GDM1 (cell line): ENCODE measurements around the gene NCF2.

ENCODE experiments used
- DNase-seq: peaks from one replicate; lab custom pipeline; 2025; lab: John Stamatoyannopoulos, UW

NCF2 gene

DNA sequence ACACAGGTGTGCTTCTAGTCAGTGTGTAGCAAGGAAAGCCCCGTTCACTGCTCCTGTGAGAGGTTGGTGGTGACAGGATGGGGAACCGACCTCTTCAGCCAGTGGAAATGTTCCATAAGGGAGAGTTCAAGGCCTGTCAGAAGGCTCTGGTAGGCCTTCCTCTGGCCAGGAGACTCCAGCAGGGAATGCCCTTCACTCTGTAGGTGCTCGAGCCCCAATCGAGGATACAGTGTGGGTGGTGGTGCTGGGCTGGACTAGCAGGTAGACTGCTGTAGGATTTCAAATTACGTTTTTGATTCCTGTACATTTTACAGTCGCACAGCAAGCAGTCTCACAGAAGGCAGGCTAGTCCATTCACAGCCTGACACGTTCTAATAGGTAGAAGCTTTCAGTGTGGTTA lies 37.8 kb downstream of the NCF2 start:
- DNase-seq = no peak

DNA sequence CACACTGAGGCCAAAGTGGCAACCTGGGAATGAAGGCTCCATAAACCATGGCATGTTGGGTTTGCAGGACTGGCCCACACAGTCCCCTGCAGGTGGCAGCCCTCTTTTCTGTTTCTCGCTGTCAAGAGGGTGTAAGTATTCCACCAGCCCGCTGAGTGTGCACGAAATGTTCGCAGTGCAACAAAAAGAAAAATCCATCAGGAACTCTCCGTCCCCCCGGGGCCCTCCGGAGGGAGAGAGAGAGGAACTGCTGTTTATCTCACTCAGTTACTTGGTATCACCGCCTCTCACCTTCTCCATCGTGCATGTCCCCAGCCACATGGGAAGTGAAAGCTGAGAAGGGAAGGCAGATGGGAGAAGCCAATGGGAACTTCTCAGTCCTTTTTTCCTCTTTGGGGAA lies 38.3 kb downstream of the NCF2 start:
- DNase-seq = no peak

DNA sequence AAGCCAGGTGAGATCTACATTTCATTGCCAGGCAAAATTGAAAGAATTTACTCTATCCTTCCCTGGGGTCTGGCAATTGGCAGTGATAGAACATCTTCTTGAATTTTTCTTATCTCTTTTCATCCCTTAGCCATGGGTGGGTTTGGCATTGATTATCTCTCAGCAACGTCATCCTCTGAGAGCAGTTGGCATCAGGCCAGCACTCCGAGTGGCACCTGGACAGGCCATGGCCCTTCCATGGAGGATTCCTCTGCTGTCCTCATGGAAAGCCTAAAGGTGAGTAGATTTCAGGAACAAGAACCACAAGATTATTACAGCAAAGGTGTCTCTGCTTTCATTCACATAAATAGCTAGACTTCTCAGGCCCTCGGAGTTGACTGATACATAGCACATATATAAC lies 39.3 kb downstream of the NCF2 start:
- DNase-seq = no peak

DNA sequence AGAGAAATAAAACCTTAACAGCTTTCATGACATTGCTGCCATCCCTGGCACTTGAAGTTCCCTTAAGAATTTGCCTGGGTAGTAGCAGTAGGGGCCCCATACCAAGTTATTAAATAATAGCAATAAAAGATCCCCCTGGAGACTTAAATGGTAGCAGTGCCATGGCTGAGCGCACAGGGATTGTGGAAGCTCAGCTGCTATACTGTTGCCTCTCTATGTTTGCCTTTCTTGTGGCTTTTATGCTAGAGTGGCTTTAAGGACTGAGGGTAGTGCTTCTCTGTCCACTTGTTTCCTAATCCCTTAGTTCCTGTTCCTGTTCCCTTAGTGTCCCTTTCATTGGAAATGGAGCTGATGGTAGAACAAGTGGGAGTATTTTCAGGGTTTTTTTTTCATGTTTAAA lies 42.1 kb downstream of the NCF2 start:
- DNase-seq = no peak

DNA sequence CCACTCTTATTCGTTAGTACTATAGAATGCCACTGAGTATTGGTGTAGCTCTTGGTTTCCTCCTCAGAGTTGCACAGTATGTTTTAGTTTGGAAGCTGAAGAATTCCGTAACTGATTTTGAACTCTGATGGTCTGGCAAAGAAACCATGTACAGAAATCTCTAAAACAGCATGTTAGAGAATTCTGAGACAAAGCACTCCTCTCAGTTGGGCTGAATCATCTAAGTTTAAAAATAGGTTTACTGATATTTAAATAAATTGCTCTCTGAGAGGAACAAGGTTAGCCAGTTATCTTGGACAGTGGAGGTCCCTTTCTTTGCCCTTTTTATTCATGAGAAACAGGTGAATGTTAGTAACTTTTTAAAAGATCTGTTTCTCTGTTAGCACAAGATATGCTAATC lies 43.8 kb downstream of the NCF2 start:
- DNase-seq = no peak

DNA sequence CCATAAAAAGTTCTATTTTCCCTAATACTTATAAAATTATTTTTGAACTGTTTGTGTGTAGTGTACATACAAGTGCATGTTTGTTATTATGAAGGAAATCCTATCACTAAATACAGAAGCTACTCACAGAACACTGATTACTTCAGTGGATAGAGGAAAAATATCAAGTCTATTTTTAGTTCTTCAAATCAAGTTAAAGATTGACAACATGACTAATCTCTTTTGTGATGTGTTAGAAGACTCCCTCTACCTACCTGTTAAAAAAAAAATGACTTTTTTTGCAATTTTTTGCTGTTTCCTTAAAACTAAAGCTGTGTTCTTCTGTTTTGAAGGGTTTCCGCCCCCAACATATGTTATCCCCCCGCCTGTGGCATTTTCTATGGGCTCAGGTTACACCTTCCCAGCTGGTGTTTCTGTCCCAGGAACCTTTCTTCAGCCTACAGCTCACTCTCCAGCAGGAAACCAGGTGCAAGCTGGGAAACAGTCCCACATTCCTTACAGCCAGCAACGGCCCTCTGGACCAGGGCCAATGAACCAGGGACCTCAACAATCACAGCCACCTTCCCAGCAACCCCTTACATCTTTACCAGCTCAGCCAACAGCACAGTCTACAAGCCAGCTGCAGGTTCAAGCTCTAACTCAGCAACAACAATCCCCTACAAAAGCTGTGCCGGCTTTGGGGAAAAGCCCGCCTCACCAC lies 45.5 kb downstream of the NCF2 start:
- DNase-seq = no peak

DNA sequence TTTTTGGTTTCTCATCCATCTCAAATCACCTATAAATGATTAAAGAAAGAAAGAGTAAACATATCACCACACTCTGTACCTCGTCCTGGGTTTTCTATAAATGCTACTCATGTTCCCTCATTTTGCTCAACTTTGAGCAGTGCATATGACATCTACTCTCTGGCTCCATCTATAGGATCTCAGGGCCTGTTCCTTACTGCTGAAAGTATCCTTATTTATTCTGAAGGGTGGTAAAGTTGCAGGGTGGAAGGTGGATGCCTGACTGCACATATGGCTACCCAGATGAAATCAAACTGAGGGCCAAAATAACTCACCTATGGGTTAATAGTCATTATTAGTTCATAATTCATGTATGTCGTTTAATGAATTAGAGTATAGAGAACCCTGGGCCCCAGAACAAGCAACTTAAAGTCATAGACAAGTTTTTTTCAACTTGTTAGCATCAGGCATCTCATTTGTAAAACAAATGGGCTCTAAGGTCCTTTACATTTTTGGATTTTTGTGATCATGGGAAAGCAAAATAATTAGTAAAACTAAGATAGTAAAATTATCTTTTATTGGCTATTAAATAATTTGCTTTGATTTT lies 46.5 kb downstream of the NCF2 start:
- DNase-seq = peak; percentile 28

DNA sequence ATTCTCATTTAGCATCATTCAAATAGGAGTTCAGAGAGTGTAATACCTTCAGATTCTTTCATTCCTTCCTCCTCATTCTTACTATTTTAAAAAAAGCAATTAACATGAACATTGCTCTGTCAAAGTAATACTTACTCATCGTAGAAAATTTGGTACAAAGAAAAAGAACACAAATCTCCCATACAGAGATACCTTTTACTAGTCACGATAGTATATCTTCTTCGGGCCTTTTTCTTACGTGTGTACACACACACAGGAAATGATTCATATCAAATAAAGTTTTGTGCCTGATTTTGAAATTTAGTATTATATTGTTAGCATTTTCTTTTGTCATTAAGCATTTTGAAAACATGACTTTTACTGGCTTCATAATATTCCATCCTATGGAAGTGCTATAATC lies 52.9 kb downstream of the NCF2 start:
- DNase-seq = no peak

DNA sequence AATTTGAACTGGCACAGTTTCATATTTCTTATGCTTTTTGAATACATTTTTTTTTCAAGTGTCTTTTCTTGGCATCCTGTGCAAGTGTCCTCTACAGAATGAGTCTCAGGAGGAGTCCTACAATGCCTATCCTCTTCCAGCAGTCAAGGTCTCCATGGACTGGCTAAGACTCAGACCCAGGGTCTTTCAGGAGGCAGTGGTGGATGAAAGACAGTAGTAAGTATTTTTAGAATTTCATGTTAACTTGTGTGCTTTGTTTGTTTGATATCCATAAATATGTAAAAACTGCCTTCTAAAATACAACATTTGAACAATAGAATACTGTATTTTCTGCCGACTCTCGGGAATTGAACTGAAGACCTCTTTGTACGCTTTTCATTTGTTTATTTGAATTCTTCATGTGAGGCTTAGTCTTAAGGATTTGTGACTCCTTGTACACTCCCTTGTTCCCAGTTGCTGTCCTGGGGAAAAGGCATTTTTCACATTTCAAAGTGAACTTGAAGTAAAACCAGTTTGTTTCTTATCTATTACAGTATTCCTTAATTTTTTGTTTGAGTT lies 56.6 kb downstream of the NCF2 start:
- DNase-seq = no peak

DNA sequence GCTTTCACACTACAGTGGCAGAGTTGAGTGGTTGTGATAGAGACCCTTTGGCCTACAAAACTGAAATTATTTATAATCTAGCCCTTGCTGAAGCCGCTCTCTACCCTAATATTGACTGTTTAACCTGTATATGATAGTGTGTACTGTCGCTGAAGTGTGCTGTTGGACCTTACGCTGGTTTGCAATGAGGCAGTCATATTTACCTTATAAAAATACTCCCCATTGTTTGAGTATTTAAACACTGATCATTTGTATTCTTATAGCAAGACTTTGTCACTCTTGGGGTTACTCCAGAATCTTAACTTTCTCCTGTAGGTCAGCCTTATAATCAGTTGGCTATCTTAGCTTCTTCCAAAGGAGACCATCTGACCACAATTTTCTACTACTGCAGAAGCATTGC lies 61.7 kb downstream of the NCF2 start:
- no peak for DNase-seq

DNA sequence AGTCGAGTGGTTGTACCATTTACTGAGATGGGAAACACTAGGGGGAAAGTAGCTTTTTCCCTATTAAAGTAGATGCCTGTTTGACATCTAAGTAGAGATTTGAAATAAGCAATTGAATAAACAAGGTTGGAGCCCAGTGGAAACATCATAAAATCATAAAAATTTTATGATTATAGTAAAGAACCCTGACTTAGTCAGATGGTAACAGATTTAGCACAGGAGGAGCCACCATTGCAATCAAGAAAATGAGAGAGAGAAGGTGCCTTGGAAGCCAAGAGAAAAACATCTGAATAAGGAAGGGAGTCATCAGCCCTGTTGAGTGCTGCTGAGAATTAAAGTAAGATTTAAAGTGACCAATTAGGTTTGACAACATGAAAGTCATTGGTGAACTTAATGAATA lies 68.2 kb downstream of the NCF2 start:
- no peak for DNase-seq

DNA sequence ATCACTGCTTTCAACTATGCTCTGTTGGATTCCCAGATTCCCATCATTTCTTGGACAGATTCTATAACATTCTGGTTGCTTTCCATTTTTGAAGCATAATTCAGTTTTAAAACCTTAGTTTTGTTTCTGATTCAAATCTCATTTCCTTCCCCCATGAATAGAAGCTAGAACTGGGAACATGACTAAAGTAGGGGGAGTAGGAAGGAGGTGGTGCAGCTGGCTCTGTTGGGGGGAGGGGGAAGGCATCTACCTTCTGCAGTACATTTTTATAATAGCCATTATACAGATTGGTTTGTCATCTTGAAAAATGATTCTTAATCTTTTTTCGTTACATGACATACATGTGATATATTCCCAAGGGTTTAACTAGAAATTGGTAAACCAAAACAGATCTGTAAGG lies 69.9 kb downstream of the NCF2 start:
- no peak for DNase-seq

DNA sequence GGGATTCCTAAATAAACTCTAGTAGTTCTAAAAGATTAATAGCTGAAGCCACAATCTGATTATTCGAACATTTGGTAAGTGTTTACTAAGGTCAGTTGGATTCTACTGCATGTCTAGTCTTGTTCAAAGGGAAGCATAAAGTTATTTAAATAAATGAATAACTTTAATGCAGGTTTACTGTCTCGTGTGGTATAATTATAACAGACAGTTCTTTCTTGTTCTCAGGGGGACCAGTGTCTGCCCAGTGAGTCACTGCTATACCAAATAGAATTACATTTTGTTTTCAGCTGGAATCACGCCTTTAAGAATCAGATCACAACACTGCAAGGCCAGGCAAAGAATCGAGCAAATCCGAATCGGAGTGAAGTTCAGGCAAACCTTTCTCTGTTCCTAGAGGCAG lies 72.9 kb downstream of the NCF2 start:
- DNase-seq = no peak

DNA sequence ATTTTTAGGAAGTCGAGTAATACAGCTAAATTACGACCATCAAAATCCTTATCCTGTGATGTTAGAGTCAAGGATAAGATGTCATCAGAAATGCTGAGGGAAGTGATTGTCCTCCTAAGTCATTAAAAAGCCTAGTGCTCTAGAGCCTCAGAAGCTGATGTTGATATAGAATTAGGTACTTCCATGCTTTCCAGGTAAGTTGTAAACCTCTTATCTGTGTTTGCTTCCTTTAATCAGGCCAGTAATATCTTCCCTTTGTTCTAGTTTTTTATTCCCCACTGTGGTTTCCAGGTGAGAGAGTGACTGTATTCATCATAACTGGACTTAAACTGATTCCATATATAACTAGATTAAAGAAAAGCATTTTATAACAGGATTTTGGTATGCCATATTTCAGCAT lies 73.5 kb downstream of the NCF2 start:
- no peak for DNase-seq

DNA sequence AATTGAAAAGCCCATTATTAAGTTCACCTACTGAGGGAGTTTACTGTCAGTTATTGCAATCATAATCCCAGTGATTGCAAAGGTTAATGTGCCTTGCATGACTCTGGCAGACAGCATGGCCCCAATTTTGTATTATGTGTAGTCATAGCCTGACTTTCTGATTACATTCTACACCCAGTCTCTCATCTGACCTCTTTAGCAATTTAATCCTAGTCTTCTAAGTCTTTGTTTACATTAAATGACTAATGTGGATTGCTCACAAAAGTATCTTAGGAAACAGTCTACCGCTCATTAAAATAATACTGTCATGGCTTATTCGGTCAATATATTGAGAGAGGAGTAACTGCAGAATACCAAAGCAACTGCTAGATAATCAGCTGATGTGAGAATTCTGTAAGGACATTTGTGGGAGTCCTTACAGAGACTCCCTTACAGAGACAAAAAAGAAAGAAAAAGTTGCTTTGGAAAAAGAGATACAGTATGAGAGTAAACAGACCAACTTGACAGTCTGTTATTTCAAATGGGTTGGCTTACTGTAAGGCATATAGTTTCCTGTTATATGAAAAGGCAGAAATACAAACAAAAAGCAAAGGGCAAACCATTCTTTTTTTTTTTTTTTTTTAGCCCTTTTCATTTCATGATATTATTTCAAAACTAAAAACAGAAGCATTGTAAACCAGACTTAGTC lies 75.1 kb downstream of the NCF2 start:
- no peak for DNase-seq

DNA sequence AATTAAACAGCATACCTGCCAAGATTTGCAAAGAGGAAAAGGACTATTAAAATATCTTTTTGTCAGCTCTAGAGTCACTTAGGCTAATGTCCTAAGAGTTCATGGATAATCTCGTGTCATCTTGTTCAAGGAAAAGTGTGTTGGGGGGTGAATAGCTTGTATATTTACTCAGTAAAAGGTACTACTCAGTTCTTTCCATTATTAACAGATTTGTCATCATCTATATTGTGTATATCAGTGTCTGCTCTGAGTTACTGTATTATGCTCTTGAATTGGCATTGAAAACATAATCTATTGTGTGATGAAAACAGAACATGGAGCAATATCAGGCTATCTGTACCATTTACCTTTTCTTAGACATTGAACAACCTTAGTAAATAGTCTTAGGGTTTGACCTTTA lies 76.0 kb downstream of the NCF2 start:
- DNase-seq = no peak

DNA sequence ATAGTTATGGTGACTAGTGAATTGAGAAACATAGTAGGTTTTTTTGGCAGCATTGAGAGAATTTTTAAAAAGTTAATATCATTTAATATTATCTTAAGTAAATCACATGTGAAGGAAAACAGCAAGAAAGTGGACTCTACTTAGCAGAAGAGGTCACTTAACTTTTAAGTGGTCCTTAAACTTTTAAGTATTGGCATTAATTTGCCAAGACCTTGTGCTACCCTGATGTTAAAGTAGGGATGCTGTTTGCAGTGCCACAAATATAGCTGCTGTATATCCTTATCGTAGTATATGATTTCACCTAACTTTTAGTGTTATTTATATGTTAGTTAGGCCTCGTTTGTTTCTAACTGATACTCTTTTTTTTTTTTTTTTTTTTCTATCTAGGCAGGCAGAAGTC lies 77.8 kb downstream of the NCF2 start:
- DNase-seq = no peak

DNA sequence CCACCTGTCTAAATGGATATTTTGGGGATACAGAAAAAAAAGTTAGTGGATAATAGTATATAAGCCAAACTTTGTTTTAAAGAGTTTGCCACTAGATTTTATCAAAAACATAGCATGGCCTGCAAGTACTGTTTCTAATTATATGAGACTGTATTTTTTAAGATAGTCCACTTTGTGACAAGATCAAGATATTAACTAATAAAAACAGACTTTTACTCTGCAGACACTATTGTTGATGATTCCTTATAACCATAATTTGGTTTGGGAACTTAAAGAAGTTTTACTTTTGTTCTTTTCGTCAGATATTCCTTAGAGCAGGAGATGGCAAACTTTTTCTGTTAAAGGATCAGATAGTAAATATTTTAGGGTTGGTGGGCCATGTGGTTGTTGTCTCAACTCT lies 81.6 kb downstream of the NCF2 start:
- DNase-seq = no peak

DNA sequence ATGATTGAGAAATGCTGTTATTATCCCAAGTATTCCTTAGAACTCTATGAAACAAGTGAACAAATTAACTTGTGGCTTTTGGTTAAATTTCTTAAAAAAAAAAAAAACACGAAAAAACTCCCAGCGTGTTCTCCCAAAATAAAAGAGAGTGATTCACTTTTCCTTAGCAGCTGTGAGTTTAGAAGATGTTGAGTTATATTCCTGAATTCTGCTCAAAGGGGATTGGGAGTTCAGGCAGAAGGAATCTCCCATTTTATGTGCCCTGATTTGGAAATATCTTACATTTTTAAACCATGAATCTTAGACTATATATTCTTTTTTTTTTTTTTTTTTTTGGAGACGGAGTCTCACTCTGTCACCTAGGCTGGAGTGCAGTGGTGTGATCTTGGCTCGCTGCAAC lies 83.7 kb downstream of the NCF2 start:
- DNase-seq = no peak
